Liver (tissue), 9 donors: ENCODE measurements around the gene DZIP1. TPM values are rescaled to one million over a fixed set of nuclear protein-coding genes. Genes with fewer than 3 reads are reported as not detected.

Source experiments
- DNase-seq: peaks from one replicate; pipeline ENCODE4 v3.0.0-alpha.2; 2017; ENCODE audit warnings: low spot score
- H3K27ac ChIP-seq, 2 donors: one replicate each; pipeline ENCODE4 v1.7.0; 2013; ENCODE audit warnings: inconsistent platforms in 2 of 2, low read length in 2 of 2, control low read depth in 1 of 2, low read depth in 1 of 2, mild to moderate bottlenecking in 1 of 2
- H3K27me3 ChIP-seq, 4 donors: one replicate each; pipeline versions ENCODE4 v1.6.1 to v1.7.0; 2013; ENCODE audit warnings: low read length in 3 of 4, inconsistent platforms in 1 of 4, mild to moderate bottlenecking in 1 of 4, moderate library complexity in 1 of 4; ENCODE audit not compliant: control insufficient read depth in 4 of 4, insufficient read depth in 4 of 4
- H3K36me3 ChIP-seq, 4 donors: one replicate each; pipeline versions ENCODE4 v1.6.1 to v1.7.0; 2013; ENCODE audit warnings: low read length in 3 of 4, mild to moderate bottlenecking in 3 of 4, low read depth in 1 of 4, moderate library complexity in 1 of 4; ENCODE audit not compliant: control insufficient read depth in 4 of 4, insufficient read depth in 3 of 4
- H3K4me1 ChIP-seq, 4 donors: one replicate each; pipeline versions ENCODE4 v1.6.1 to v1.7.0; 2013; ENCODE audit warnings: low read length in 3 of 4, mild to moderate bottlenecking in 3 of 4, moderate library complexity in 1 of 4; ENCODE audit not compliant: control insufficient read depth in 4 of 4, insufficient read depth in 4 of 4
- H3K4me3 ChIP-seq, 3 donors: one replicate each; pipeline versions ENCODE4 v1.6.1 to v1.7.0; 2013; ENCODE audit warnings: low read length in 3 of 3, control low read depth in 1 of 3, low read depth in 1 of 3, mild to moderate bottlenecking in 1 of 3
- H3K9ac ChIP-seq, 2 donors: one replicate each; pipeline ENCODE4 v1.7.0; 2013; ENCODE audit warnings: low read length in 2 of 2, mild to moderate bottlenecking in 2 of 2, moderate library complexity in 2 of 2, control low read depth in 1 of 2, low read depth in 1 of 2
- H3K9me3 ChIP-seq, 4 donors: one replicate each; pipeline versions ENCODE4 v1.6.1 to v1.7.0; 2013; ENCODE audit warnings: low read length in 3 of 4; ENCODE audit not compliant: control insufficient read depth in 4 of 4
- ATF3 ChIP-seq: IDR thresholded peaks from 2 replicates; pipeline ENCODE4 v1.6.1; 2016; ENCODE audit warnings: antibody characterized with exemption
- CTCF ChIP-seq: fragments of 150-350 bp; IDR thresholded peaks from 2 replicates; pipeline ENCODE4 v1.5.1; 2017; ENCODE audit warnings: improper control_type of control experiment, low read depth, low read length; ENCODE audit not compliant: missing input control
- EGR1 ChIP-seq, 2 donors: IDR thresholded peaks; 2 replicates each; pipeline ENCODE4 v1.6.1; 2016 to 2018; ENCODE audit warnings: antibody characterized with exemption in 2 of 2, low read depth in 2 of 2
- FOXA1 ChIP-seq: IDR thresholded peaks from 2 replicates; pipeline ENCODE4 v1.6.1; 2016; ENCODE audit warnings: antibody characterized with exemption
- FOXA2 ChIP-seq: IDR thresholded peaks from 2 replicates; pipeline ENCODE4 v1.6.1; 2016; ENCODE audit warnings: antibody characterized with exemption
- GABPA ChIP-seq, 2 donors: IDR thresholded peaks in 1 of 2; conservative IDR thresholded peaks in 1 of 2; 2 replicates each; pipeline ENCODE4 v1.6.1; 2016; ENCODE audit warnings: antibody characterized with exemption in 2 of 2, mild to moderate bottlenecking in 1 of 2, moderate library complexity in 1 of 2
- HNF4A ChIP-seq, 2 donors: conservative IDR thresholded peaks; 2 replicates each; pipeline ENCODE4 v1.6.1; 2016; ENCODE audit warnings: antibody characterized with exemption in 2 of 2, mild to moderate bottlenecking in 2 of 2
- HNF4G ChIP-seq: IDR thresholded peaks from 2 replicates; pipeline ENCODE4 v1.6.1; 2016; ENCODE audit warnings: antibody characterized with exemption
- JUND ChIP-seq, 2 donors: IDR thresholded peaks; 2 replicates each; pipeline ENCODE4 v1.6.1; 2016; ENCODE audit warnings: antibody characterized with exemption in 2 of 2
- MAX ChIP-seq: IDR thresholded peaks from 2 replicates; pipeline ENCODE4 v1.6.1; 2016; ENCODE audit warnings: antibody characterized with exemption
- NR2F2 ChIP-seq: IDR thresholded peaks from 2 replicates; pipeline ENCODE4 v1.6.1; 2016; ENCODE audit warnings: antibody characterized with exemption
- RAD21 ChIP-seq, 2 donors: IDR thresholded peaks; 2 replicates each; pipeline ENCODE4 v1.6.1; 2016; ENCODE audit warnings: antibody characterized with exemption in 2 of 2, mild to moderate bottlenecking in 2 of 2
- REST ChIP-seq: IDR thresholded peaks from 2 replicates; pipeline ENCODE4 v1.6.1; 2016; ENCODE audit warnings: antibody characterized with exemption, mild to moderate bottlenecking
- RXRA ChIP-seq, 2 donors: IDR thresholded peaks; 2 replicates each; pipeline ENCODE4 v1.6.1; 2017 to 2018; ENCODE audit warnings: antibody characterized with exemption in 2 of 2, mild to moderate bottlenecking in 1 of 2
- SP1 ChIP-seq: IDR thresholded peaks from 2 replicates; pipeline ENCODE4 v1.6.1; 2018; ENCODE audit warnings: antibody characterized with exemption, mild to moderate bottlenecking
- TAF1 ChIP-seq: conservative IDR thresholded peaks from 2 replicates; pipeline ENCODE4 v1.6.1; 2016; ENCODE audit warnings: antibody characterized with exemption, mild to moderate bottlenecking
- YY1 ChIP-seq: IDR thresholded peaks from 2 replicates; pipeline ENCODE4 v1.6.1; 2016; ENCODE audit warnings: antibody characterized with exemption, mild to moderate bottlenecking
- ZBTB33 ChIP-seq: IDR thresholded peaks from 2 replicates; pipeline ENCODE4 v1.6.1; 2016; ENCODE audit warnings: antibody characterized with exemption
- WGBS: extraction: QIAGEN DNeasy Blood & Tissue Kit; methylation state at CpG from one replicate; pipeline ENCODE4 v1.1.7; 2013; 5-methylcytosine and 5-hydroxymethylcytosine counted together
- polyA plus RNA-seq, 2 donors: library from polyadenylated mRNA; stranded (reverse) in 1 of 2; unstranded in 1 of 2; fragments of 200-250 nt in 1 of 2; fragments of >200 nt in 1 of 2; fragmentation: Nextera tagmentation in 1 of 2; extraction: Ambion mirVana in 1 of 2; gene quantifications; one replicate each; pipeline versions ENCODE4 v1.2.1 to v1.2.3, GENCODE V29; 2013 to 2015
- total RNA-seq, 2 donors: library from RNA; depleted of rRNA; stranded (reverse); fragments of >200 nt; gene quantifications; one replicate each; pipeline ENCODE4 v1.2.3, GENCODE V29; 2014
- donor health status: healthy.
- donor health status: healthy.
- donor health status: healthy.
- donor health status: healthy.
- donor health status: healthy.

The DZIP1 gene
- total and polyA plus RNA-seq, 4 donors = 0.46 to 2.0 (median 1.3) TPM

- DNase-seq = no peak
- Histone ChIP-seq H3K36me3 (no peaks in the 10 kb centered on the region), H3K27me3 (no peaks in the 10 kb centered on the region), H3K9me3 (no peaks in the 10 kb centered on the region), H3K27ac (no peak overlapping the region), H3K4me3 (no peak overlapping the region), H3K4me1 (no peaks in the 10 kb centered on the region), H3K9ac (no peak overlapping the region)
- TF ChIP-seq CTCF (no peak), YY1 (no peak), HNF4A (conservative IDR thresholded peaks at IDR 0.05) (no peak), FOXA1 (no peak), JUND (IDR thresholded peaks at IDR 0.05) (no peak), ATF3 (no peak), FOXA2 (no peak), NR2F2 (no peak), HNF4G (no peak), GABPA (IDR thresholded peaks at IDR 0.05 in 1 of 2, conservative IDR thresholded peaks at IDR 0.05 in 1 of 2) (no peak), SP1 (no peak), REST (no peak), MAX (no peak), RXRA (IDR thresholded peaks at IDR 0.05) (no peak), EGR1 (IDR thresholded peaks at IDR 0.05; ENCODE audit: low read depth in 2 of 2) (no peak), RAD21 (IDR thresholded peaks at IDR 0.05) (no peak), ZBTB33 (no peak), TAF1 (no peak)
- 77% methylated on average over 3 of the region's 3 CpGs for WGBS
Observed at GRCh38 chr13:95656386-95657015, 12.0 kb upstream of the DZIP1 start.
